Lower leg skin (tissue), 4 donors: ENCODE measurements around the gene BDH1. TPM values are rescaled to one million over a fixed set of nuclear protein-coding genes. Genes with fewer than 3 reads are reported as not detected.

Source experiments
- DNase-seq, 2 donors: peaks; one replicate each; pipeline ENCODE4 v3.0.0-alpha.2; 2019; ENCODE audit warnings: low spot score in 2 of 2
- H3K4me3 ChIP-seq: fragments of 200-600 bp; sonication (generic); 2 replicates; pipeline ENCODE4 v1.5.1; 2017; ENCODE audit warnings: mild to moderate bottlenecking, low read depth; ENCODE audit not compliant: poor library complexity, severe bottlenecking
- CTCF ChIP-seq, 3 donors: fragments of 450-650 bp; IDR thresholded peaks; one replicate each; pipeline ENCODE4 v1.5.1; 2016; ENCODE audit warnings: antibody characterized with exemption in 3 of 3, mild to moderate bottlenecking in 3 of 3, moderate library complexity in 2 of 3
- POLR2A ChIP-seq, 2 donors: fragments of 450-650 bp; IDR thresholded peaks; one replicate each; pipeline ENCODE4 v1.6.1; 2016 to 2017; ENCODE audit warnings: antibody characterized with exemption in 2 of 2, mild to moderate bottlenecking in 1 of 2, moderate library complexity in 1 of 2
- WGBS, 2 donors: methylation state at CpG; one replicate each; pipeline ENCODE4 v1.1.5; 2018; 5-methylcytosine and 5-hydroxymethylcytosine counted together
- intact Hi-C: fragments of 100-400 bp; cut with DNase I; formaldehyde crosslinking; loops from one replicate; pipeline ENCODE4 v1.15.0; 2023; ENCODE audit warnings: low total_unique reads
- total RNA-seq, 4 donors: library from RNA; depleted of rRNA; stranded (reverse); fragments of >200 nt; gene quantifications; one replicate each; pipeline ENCODE4 v1.1.0, GENCODE V29; 2016

The BDH1 gene
- total RNA-seq, 4 donors from 2014 or later: 56.3 to 86.1 (median 59.7) TPM

DNA sequence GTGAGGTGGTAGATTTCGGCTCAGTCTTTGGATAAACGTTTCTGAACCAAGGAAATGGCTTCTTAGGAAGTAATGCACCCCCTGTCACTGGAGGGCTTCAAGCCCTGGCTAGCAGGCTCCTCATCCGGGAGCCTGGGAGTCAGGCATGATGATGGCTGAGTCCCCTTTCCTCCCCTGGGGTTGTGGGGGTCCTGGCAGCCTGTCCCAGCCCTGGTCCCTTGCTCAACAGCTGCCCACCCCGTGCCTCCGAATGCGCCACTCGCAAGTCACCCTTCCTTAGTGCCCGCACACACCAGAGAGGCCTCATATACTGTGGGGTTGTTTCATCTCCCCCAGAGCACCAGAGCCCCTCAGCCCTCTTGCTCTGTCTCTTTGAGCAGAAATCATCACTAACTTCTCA, 48.2 kb downstream of the BDH1 start:
- intact Hi-C loops: loop anchor here (5.0 kb wide), 1 partner anchor 250 kb away; no protein-coding TSS in a partner anchor
- 63 to 73% methylated on average over 8 of the region's 8 CpGs for WGBS, 2 donors

DNA sequence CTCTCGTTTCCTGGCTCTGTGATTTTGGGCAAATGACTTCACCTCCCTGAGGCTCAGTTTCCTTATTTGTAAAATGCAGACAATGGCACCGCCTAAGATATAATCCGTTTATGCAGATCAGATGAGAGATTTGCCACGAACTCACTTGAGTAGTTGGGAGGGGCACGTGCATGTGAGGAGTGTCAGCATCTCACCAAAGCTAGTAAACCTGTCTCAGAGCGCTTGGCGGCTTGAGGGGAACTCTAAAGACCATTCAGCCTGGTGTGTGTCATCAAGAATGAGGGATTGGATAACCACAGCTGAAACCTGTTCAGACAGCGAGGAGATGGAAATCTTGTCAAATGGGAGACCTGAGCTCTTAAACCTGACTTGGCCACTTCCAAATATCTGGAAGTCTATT, 48.7 kb downstream of the BDH1 start:
- intact Hi-C loops: loop anchor here (5.0 kb wide), 1 partner anchor 250 kb away; no protein-coding TSS in a partner anchor
- WGBS, 2 donors: 59 to 70% methylated on average over 8 of the region's 8 CpGs
- no peak for DNase-seq
- TF ChIP-seq POLR2A (IDR thresholded peaks at IDR 0.05) (no peak), CTCF (IDR thresholded peaks at IDR 0.05) (no peak)
- no peak overlapping the region for H3K4me3 ChIP-seq

More for the DNA sequence above, 48.2 kb downstream of the BDH1 start:
- no peak overlapping the region for H3K4me3 ChIP-seq
- no peak for DNase-seq
- TF ChIP-seq POLR2A (IDR thresholded peaks at IDR 0.05): no peak
- TF ChIP-seq CTCF (IDR thresholded peaks at IDR 0.05): no peak

- intact Hi-C loops: loop anchor here (5.0 kb wide), 1 partner anchor 249 kb away; no protein-coding TSS in a partner anchor
- DNase-seq: no peak
- TF ChIP-seq POLR2A (IDR thresholded peaks at IDR 0.05) (no peak), CTCF (IDR thresholded peaks at IDR 0.05) (no peak)
- 73 to 86% methylated on average over 24 of the region's 24 CpGs for WGBS, 2 donors
- H3K4me3 ChIP-seq: no peak overlapping the region
These were observed 49.8 kb downstream of the BDH1 start for GRCh38 chr3:197505796-197506548.

GRCh38 chr3:197504641-197505121, 51.1 kb downstream of the BDH1 start:
- no peak overlapping the region for H3K4me3 ChIP-seq
- TF ChIP-seq CTCF (IDR thresholded peaks at IDR 0.05) (no peak), POLR2A (IDR thresholded peaks at IDR 0.05) (no peak)
- WGBS, 2 donors: 55 to 57% methylated on average over 15 of the region's 15 CpGs
- no peak for DNase-seq
- intact Hi-C loops: loop anchor here (5.0 kb wide), 1 partner anchor 247 kb away; no protein-coding TSS in a partner anchor

- DNase-seq: no peak
- no peak for TF ChIP-seq POLR2A (IDR thresholded peaks at IDR 0.05)
- no peak for TF ChIP-seq CTCF (IDR thresholded peaks at IDR 0.05)
- H3K4me3 ChIP-seq: no peak overlapping the region
- intact Hi-C loops: no loop called here
- WGBS, 2 donors: 51 to 55% methylated on average over 7 of the region's 7 CpGs
These were observed 51.5 kb downstream of the BDH1 start for GRCh38 chr3:197504229-197504628.
